Hepatocyte (in vitro differentiated cells): Measurements from ENCODE around the gene HHLA2. TPM values are rescaled to one million over a fixed set of nuclear protein-coding genes. Genes with fewer than 3 reads are reported as not detected.
"Not testable (repeated sequence)": the region's sequence is repeated elsewhere in the genome, so short reads cannot be mapped to it uniquely, and the experiment has no call there.

ENCODE experiments used
- DNase-seq: peaks from one replicate; pipeline ENCODE4 v3.0.0-alpha.2; 2016; ENCODE audit warnings: low spot score
- H2AFZ ChIP-seq: fragments of 200-600 bp; sonication (generic); 2 replicates; pipeline ENCODE4 v1.6.0; 2016; ENCODE audit warnings: antibody characterized with exemption, mild to moderate bottlenecking
- H3K27ac ChIP-seq: fragments of 200-600 bp; sonication (generic); 2 replicates; pipeline ENCODE4 v1.5.1; 2016; ENCODE audit warnings: mild to moderate bottlenecking
- H3K27me3 ChIP-seq: fragments of 200-600 bp; sonication (generic); 2 replicates; pipeline ENCODE4 v1.6.1; 2016
- H3K36me3 ChIP-seq: fragments of 200-600 bp; sonication (generic); replicated peaks from 2 replicates; pipeline ENCODE4 v1.5.1; 2016; ENCODE audit warnings: low read depth; ENCODE audit not compliant: insufficient read depth
- H3K4me1 ChIP-seq: fragments of 200-600 bp; sonication (generic); 2 replicates; pipeline ENCODE4 v1.5.1; 2016; ENCODE audit warnings: mild to moderate bottlenecking, moderate library complexity; ENCODE audit not compliant: insufficient read depth
- H3K4me2 ChIP-seq: fragments of 200-600 bp; sonication (generic); 2 replicates; pipeline ENCODE4 v1.6.0; 2016
- H3K4me3 ChIP-seq: fragments of 200-600 bp; sonication (generic); 2 replicates; pipeline ENCODE4 v1.5.1; 2016; ENCODE audit warnings: mild to moderate bottlenecking
- H3K79me2 ChIP-seq: fragments of 200-600 bp; sonication (generic); 2 replicates; pipeline ENCODE4 v1.6.0; 2017; ENCODE audit warnings: mild to moderate bottlenecking
- H3K9me2 ChIP-seq: fragments of 200-600 bp; sonication (generic); replicated peaks from 2 replicates; pipeline ENCODE4 v1.6.0; 2017; ENCODE audit warnings: mild to moderate bottlenecking; ENCODE audit not compliant: insufficient read depth
- H3K9me3 ChIP-seq: fragments of 200-600 bp; sonication (generic); 2 replicates; pipeline ENCODE4 v1.5.1; 2016; ENCODE audit warnings: low read depth, mild to moderate bottlenecking
- H4K20me1 ChIP-seq: fragments of 200-600 bp; sonication (generic); 2 replicates; pipeline ENCODE4 v1.6.0; 2016; ENCODE audit warnings: mild to moderate bottlenecking; ENCODE audit not compliant: insufficient read depth, poor library complexity, severe bottlenecking
- EZH2 ChIP-seq: fragments of 200-600 bp; sonication (generic); IDR thresholded peaks from 2 replicates; pipeline ENCODE4 v1.6.1; 2016; ENCODE audit warnings: antibody characterized with exemption, mild to moderate bottlenecking, borderline replicate concordance
- EZH2phosphoT487 ChIP-seq: fragments of 200-600 bp; sonication (generic); IDR thresholded peaks from one replicate; pipeline ENCODE4 v1.6.1; 2018; ENCODE audit warnings: antibody characterized with exemption, mild to moderate bottlenecking, low read depth, moderate library complexity; ENCODE audit not compliant: unreplicated experiment, severe bottlenecking
- WGBS: methylation state at CpG from one replicate; pipeline ENCODE4 v1.1.6; 2016; ENCODE audit warnings: low lambda C conversion rate; ENCODE audit errors: missing lambda C conversion rate; 5-methylcytosine and 5-hydroxymethylcytosine counted together
- polyA plus RNA-seq: library from polyadenylated mRNA; unstranded; fragments of >200 nt; fragmentation: Nextera tagmentation; extraction: Ambion mirVana; gene quantifications from 2 replicates; pipeline ENCODE4 v1.2.1, GENCODE V29; 2016
- total RNA-seq: library from RNA; depleted of rRNA; stranded (reverse); fragments of >200 nt; gene quantifications from 2 replicates; pipeline ENCODE4 v1.2.3, GENCODE V29; 2014
- TF ChIP-seq, protein P1 (sequence below): fragments of 200-600 bp; sonication (generic); IDR thresholded peaks from 2 replicates; pipeline ENCODE4 v1.5.1; 2016; ENCODE audit warnings: antibody characterized with exemption, mild to moderate bottlenecking; ENCODE audit not compliant: poor library complexity

Gene HHLA2
- total and polyA plus RNA-seq, 2 experiments from 2014 or later = 6.1 to 21.8 TPM

DNA sequence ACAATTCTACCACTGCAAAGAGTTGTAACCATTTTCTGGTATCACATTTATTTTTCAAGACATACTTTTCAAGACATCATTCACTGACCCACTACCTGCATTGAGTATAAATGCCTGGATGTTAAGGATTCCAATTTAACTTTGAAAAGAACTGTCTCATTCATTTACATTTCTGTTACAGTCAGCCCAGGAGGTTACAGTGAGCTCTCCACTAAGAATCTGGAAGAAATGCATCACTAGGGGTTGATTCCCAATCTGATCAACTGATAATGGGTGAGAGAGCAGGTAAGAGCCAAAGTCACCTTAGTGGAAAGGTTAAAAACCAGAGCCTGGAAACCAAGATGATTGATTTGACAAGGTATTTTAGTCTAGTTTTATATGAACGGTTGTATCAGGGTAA, 81.0 kb downstream of the HHLA2 start:
- no peak overlapping the region for H3K4me3 ChIP-seq
- TF ChIP-seq EZH2 (no peak), EZH2phosphoT487 (no peak)
- TF ChIP-seq, protein P1, sequence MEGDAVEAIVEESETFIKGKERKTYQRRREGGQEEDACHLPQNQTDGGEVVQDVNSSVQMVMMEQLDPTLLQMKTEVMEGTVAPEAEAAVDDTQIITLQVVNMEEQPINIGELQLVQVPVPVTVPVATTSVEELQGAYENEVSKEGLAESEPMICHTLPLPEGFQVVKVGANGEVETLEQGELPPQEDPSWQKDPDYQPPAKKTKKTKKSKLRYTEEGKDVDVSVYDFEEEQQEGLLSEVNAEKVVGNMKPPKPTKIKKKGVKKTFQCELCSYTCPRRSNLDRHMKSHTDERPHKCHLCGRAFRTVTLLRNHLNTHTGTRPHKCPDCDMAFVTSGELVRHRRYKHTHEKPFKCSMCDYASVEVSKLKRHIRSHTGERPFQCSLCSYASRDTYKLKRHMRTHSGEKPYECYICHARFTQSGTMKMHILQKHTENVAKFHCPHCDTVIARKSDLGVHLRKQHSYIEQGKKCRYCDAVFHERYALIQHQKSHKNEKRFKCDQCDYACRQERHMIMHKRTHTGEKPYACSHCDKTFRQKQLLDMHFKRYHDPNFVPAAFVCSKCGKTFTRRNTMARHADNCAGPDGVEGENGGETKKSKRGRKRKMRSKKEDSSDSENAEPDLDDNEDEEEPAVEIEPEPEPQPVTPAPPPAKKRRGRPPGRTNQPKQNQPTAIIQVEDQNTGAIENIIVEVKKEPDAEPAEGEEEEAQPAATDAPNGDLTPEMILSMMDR = no peak
- H3K27ac ChIP-seq = no peak overlapping the region
- no peak for DNase-seq
- no peaks in the 10 kb centered on the region for H3K27me3 ChIP-seq
- H3K79me2 ChIP-seq = no peaks in the 10 kb centered on the region
- no peaks in the 10 kb centered on the region for H3K36me3 ChIP-seq
- WGBS = 84% methylated on average over 1 of the region's 1 CpG
- H2AFZ ChIP-seq = no peak overlapping the region
- no peak overlapping the region for H3K4me2 ChIP-seq
- H4K20me1 ChIP-seq = no peaks in the 10 kb centered on the region
- H3K9me3 ChIP-seq = no peaks in the 10 kb centered on the region
- H3K4me1 ChIP-seq = no peaks in the 10 kb centered on the region
- no peaks in the 10 kb centered on the region for H3K9me2 ChIP-seq

DNA sequence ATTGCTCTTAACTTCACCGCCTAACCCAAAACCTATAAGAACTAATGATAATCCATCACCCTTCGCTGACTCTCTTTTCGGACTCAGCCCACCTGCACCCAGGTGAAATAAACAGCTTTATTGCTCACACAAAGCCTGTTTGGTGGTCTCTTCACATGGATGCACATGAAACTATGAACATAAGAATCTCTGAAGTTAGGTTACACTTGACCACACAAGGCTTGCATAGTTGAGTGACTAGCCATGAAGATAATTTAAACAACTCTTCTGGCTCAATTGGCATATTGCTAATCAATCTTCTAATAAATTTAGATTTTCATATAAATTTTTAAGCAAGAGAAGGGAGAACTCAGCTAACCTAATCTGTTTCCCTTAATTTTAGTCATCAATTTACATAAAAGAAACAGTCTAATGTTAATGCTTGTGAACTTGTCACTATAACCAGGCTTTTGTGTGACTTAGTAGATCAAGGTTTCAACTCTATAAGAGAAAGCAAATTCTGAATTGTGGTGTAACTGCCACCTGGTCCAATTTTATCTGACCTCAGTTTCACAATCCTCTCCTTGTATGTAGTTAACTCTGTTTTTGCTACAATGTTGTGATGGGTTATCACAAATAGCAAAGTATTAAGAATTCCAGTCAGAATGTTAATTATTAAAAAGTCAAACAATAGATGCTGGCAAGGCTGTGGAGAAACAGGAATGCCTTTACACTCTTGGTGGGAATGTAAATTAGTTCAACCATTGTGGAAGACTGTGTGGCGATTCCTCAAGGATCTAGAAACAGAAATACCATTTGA, 82.0 kb downstream of the HHLA2 start:
- Histone ChIP-seq H3K79me2 (no peaks in the 10 kb centered on the region), H3K36me3 (no peaks in the 10 kb centered on the region), H3K9me3 (no peaks in the 10 kb centered on the region), H2AFZ (no peak overlapping the region), H3K27me3 (no peaks in the 10 kb centered on the region), H3K4me1 (no peaks in the 10 kb centered on the region), H3K4me3 (no peak overlapping the region), H4K20me1 (no peaks in the 10 kb centered on the region), H3K9me2 (no peaks in the 10 kb centered on the region), H3K4me2 (no peak overlapping the region), H3K27ac (no peak overlapping the region)
- TF ChIP-seq, protein P1 = no peak
- TF ChIP-seq EZH2phosphoT487 (no peak), EZH2 (no peak)
- 94% methylated on average over 4 of the region's 4 CpGs for WGBS
- no peak for DNase-seq

DNA sequence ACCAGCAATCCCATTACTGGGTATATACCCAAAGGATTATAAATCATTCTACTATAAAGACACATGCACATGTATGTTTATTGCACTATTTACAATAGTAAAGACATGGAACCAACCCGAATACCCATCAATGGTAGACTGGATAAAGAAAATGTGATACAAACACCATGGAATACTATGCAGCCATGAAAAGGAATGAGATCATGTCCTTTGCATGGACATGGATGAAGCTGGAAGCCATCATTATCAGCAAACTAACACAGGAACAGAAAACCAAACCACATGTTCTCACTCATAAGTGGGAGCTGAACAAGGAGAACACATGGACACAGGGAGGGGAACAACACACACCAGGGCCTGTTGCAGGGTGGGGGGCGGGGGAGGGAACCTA, 82.6 kb downstream of the HHLA2 start:
- not testable (repeated sequence) for H3K4me2 ChIP-seq, H3K4me1 ChIP-seq, H4K20me1 ChIP-seq, H2AFZ ChIP-seq, H3K27ac ChIP-seq, DNase-seq, H3K79me2 ChIP-seq, H3K9me2 ChIP-seq, H3K4me3 ChIP-seq, H3K27me3 ChIP-seq, H3K9me3 ChIP-seq, H3K36me3 ChIP-seq
- 98% methylated on average over 2 of the region's 2 CpGs for whole genome bisulfite sequencing

DNA sequence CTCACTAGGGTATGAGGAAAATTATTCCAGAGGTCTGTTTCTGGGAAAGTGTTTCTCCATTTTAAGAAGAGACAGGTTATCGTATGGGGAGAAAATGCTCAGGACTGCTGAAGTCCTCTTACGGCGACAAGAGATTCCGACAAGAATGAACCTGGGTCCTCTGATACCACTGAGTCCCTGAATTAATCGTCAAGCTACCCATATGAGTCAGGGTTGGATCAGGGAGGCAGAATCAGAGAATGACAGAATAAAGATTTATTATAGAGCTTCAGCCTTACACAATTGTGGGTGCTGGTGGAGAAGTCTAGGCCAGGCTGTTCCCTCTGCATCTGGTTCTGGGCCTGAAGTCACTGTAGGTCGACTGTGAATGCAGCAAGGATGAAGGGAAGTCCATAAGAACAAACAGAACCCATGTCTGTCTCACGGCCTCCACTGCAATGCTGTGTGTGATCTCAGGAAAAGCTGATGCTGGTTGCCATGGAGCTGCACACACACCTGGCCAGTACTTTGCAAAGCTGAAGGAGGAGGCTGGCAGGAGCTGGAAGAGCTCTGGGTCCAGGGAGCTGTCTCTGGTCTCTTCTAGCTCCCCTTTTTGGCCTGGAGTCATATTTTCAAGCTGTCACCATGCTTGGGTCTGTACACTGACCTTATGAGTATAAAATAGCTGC, 83.9 kb downstream of the HHLA2 start:
- no peaks in the 10 kb centered on the region for H3K4me1 ChIP-seq
- no peaks in the 10 kb centered on the region for H3K79me2 ChIP-seq
- DNase-seq = no peak
- TF ChIP-seq EZH2 (no peak), EZH2phosphoT487 (no peak)
- TF ChIP-seq, protein P1 = no peak
- no peak overlapping the region for H3K4me3 ChIP-seq
- no peak overlapping the region for H2AFZ ChIP-seq
- no peaks in the 10 kb centered on the region for H3K9me3 ChIP-seq
- H3K36me3 ChIP-seq = no peaks in the 10 kb centered on the region
- WGBS = 90% methylated on average over 7 of the region's 7 CpGs
- H3K4me2 ChIP-seq = no peak overlapping the region
- no peaks in the 10 kb centered on the region for H3K27me3 ChIP-seq
- no peaks in the 10 kb centered on the region for H4K20me1 ChIP-seq
- no peak overlapping the region for H3K27ac ChIP-seq
- H3K9me2 ChIP-seq = no peaks in the 10 kb centered on the region
